CD8-positive, alpha-beta memory T cell (primary cell): ENCODE data around the gene CCDC171. TPM values are rescaled to one million over a fixed set of nuclear protein-coding genes. Genes with fewer than 3 reads are reported as not detected.

Experiments used
- polyA plus RNA-seq: library from polyadenylated mRNA; unstranded; fragments of 300-500 nt; fragmentation: Illumina TruSeq; gene quantifications from one replicate; pipeline ENCODE4 v1.2.3, GENCODE V29; 2021
- total RNA-seq, 2 experiments: library from RNA; stranded (reverse); gene quantifications; one replicate each; pipeline ENCODE4 v1.2.3, GENCODE V29; 2021

Gene CCDC171
- total and polyA plus RNA-seq, 3 experiments from 2014 or later = 0.62 to 2.3 (median 1.8) TPM

Other genes starting within 250 kb of the CCDC171 start
- gene TTC39B, start 245.8 kb upstream of the CCDC171 start, total RNA-seq = 10 to 100 TPM; 11.3 to 12.1 TPM
- gene TTC39B, start 245.8 kb upstream of the CCDC171 start, polyA plus RNA-seq = 6.9 TPM
- gene SNAPC3, start 130.2 kb upstream of the CCDC171 start, total RNA-seq = 10 to 100 TPM; 22.8 to 26.8 TPM
- gene SNAPC3, start 130.2 kb upstream of the CCDC171 start, polyA plus RNA-seq = 14.9 TPM
- 10 to 100 TPM; 82.2 to 86.3 TPM for gene PSIP1, start 42.1 kb upstream of the CCDC171 start, total RNA-seq
- 129 TPM for gene PSIP1, start 42.1 kb upstream of the CCDC171 start, polyA plus RNA-seq